Stomach smooth muscle (tissue), 2 donors: ENCODE data around the gene SPATC1L.

Experiments used
- H3K27ac ChIP-seq: one replicate; pipeline ENCODE4 v1.7.0; 2013; ENCODE audit warnings: mild to moderate bottlenecking, low read length, inconsistent platforms
- H3K27me3 ChIP-seq, 2 donors: one replicate each; pipeline ENCODE4 v1.7.0; 2013; ENCODE audit warnings: low read length in 2 of 2; ENCODE audit not compliant: insufficient read depth in 2 of 2, control insufficient read depth in 1 of 2
- H3K36me3 ChIP-seq, 2 donors: one replicate each; pipeline ENCODE4 v1.7.0; 2013; ENCODE audit warnings: low read length in 2 of 2; ENCODE audit not compliant: control insufficient read depth in 2 of 2, insufficient read depth in 2 of 2
- H3K4me1 ChIP-seq: one replicate; pipeline ENCODE4 v1.7.0; 2013; ENCODE audit warnings: low read length; ENCODE audit not compliant: control insufficient read depth, insufficient read depth
- H3K4me3 ChIP-seq, 2 donors: one replicate each; pipeline ENCODE4 v1.7.0; 2013; ENCODE audit warnings: low read length in 2 of 2
- H3K9ac ChIP-seq, 2 donors: one replicate each; pipeline ENCODE4 v1.7.0; 2013; ENCODE audit warnings: low read length in 2 of 2, mild to moderate bottlenecking in 1 of 2
- H3K9me3 ChIP-seq, 2 donors: one replicate each; pipeline ENCODE4 v1.7.0; 2013; ENCODE audit warnings: low read length in 2 of 2; ENCODE audit not compliant: control insufficient read depth in 2 of 2
- donor health status: healthy.
- donor health status: Pancreatic carcinoma.

SPATC1L gene

GRCh38 chr21:46135782-46136395 lies 48.4 kb downstream of the SPATC1L start:
- Histone ChIP-seq H3K27ac (no peak overlapping the region), H3K36me3 (no peaks in the 10 kb centered on the region), H3K4me3 (no peak overlapping the region), H3K9me3 (no peaks in the 10 kb centered on the region), H3K4me1 (peaks cover 11% of the 10 kb centered on the region), H3K27me3 (no peaks in the 10 kb centered on the region), H3K9ac (no peak overlapping the region)

- peak overlapping the region; percentile 37 for H3K27ac ChIP-seq
- no peak overlapping the region for H3K4me3 ChIP-seq
- peaks cover 16% of the 10 kb centered on the region in 2 donors for H3K36me3 ChIP-seq
- H3K9ac ChIP-seq: no peak overlapping the region
- no peaks in the 10 kb centered on the region for H3K9me3 ChIP-seq
- H3K4me1 ChIP-seq: peaks cover 9% of the 10 kb centered on the region
- no peaks in the 10 kb centered on the region for H3K27me3 ChIP-seq
These were observed 52.2 kb downstream of the SPATC1L start for GRCh38 chr21:46131838-46132651.

- H3K4me3 ChIP-seq: no peak overlapping the region
- H3K27ac ChIP-seq: peak overlapping the region; percentile 37
These were observed 52.7 kb downstream of the SPATC1L start for GRCh38 chr21:46131588-46131837.

GRCh38 chr21:46130831-46131587 lies 53.2 kb downstream of the SPATC1L start:
- Histone ChIP-seq H3K4me1 (peaks cover 9% of the 10 kb centered on the region), H3K9ac (no peak overlapping the region), H3K27me3 (no peaks in the 10 kb centered on the region), H3K9me3 (no peaks in the 10 kb centered on the region), H3K4me3 (no peak overlapping the region), H3K27ac (peak overlapping the region; percentile 37), H3K36me3 (peaks cover 19 to 22% of the 10 kb centered on the region in 2 donors)

More at GRCh38 chr21:46131588-46131837, 52.7 kb downstream of the SPATC1L start:
- Histone ChIP-seq H3K9ac (no peak overlapping the region), H3K27me3 (no peaks in the 10 kb centered on the region), H3K9me3 (no peaks in the 10 kb centered on the region), H3K4me1 (peaks cover 9% of the 10 kb centered on the region), H3K36me3 (peaks cover 16 to 19% of the 10 kb centered on the region in 2 donors)

- Histone ChIP-seq H3K27me3 (no peaks in the 10 kb centered on the region), H3K9me3 (no peaks in the 10 kb centered on the region), H3K4me1 (peaks cover 9% of the 10 kb centered on the region), H3K36me3 (peaks cover 26 to 29% of the 10 kb centered on the region in 2 donors), H3K4me3 (no peak overlapping the region), H3K27ac (peak overlapping the region; percentile 37), H3K9ac (no peak overlapping the region)
These were observed 54.2 kb downstream of the SPATC1L start for GRCh38 chr21:46129846-46130651.

- Histone ChIP-seq H3K27ac (peak overlapping the region; percentile 31), H3K4me3 (no peak overlapping the region)
These were observed 55.2 kb downstream of the SPATC1L start for GRCh38 chr21:46128933-46129571.

GRCh38 chr21:46128106-46128932 lies 55.9 kb downstream of the SPATC1L start:
- no peaks in the 10 kb centered on the region for H3K9me3 ChIP-seq
- H3K9ac ChIP-seq: no peak overlapping the region
- peak overlapping the region; percentile 31 for H3K27ac ChIP-seq
- peaks cover 40 to 42% of the 10 kb centered on the region in 2 donors for H3K36me3 ChIP-seq
- peaks cover 7% of the 10 kb centered on the region for H3K4me1 ChIP-seq
- H3K27me3 ChIP-seq: no peaks in the 10 kb centered on the region
- no peak overlapping the region for H3K4me3 ChIP-seq

More at GRCh38 chr21:46128933-46129571, 55.2 kb downstream of the SPATC1L start:
- Histone ChIP-seq H3K9me3 (no peaks in the 10 kb centered on the region), H3K9ac (no peak overlapping the region), H3K27me3 (no peaks in the 10 kb centered on the region), H3K4me1 (peaks cover 7% of the 10 kb centered on the region), H3K36me3 (peaks cover 34 to 35% of the 10 kb centered on the region in 2 donors)

GRCh38 chr21:46127239-46128105 lies 56.8 kb downstream of the SPATC1L start:
- no peaks in the 10 kb centered on the region for H3K9me3 ChIP-seq
- H3K9ac ChIP-seq: no peak overlapping the region
- H3K4me1 ChIP-seq: peaks cover 7% of the 10 kb centered on the region
- no peaks in the 10 kb centered on the region for H3K27me3 ChIP-seq
- H3K27ac ChIP-seq: peak overlapping the region; percentile 31
- peaks cover 47 to 49% of the 10 kb centered on the region in 2 donors for H3K36me3 ChIP-seq
- no peak overlapping the region for H3K4me3 ChIP-seq
